HepG2 (cell line): ENCODE measurements around the gene RNF14. TPM values are rescaled to one million over a fixed set of nuclear protein-coding genes. Genes with fewer than 3 reads are reported as not detected.

Experiments used
- FUBP1 ChIP-seq: sonication (generic); formaldehyde crosslinking; IDR thresholded peaks from 2 replicates; pipeline ENCODE4 v1.5.1; 2020; ENCODE audit warnings: missing genetic modification reagents, mild to moderate bottlenecking, borderline replicate concordance
- HNF1A ChIP-seq, 2 experiments: sonication (generic) in 1 of 2; formaldehyde crosslinking in 1 of 2; IDR thresholded peaks; 2 replicates each; pipeline versions ENCODE4 v1.4.0 to v1.6.1; 2016 to 2020; ENCODE audit warnings: borderline replicate concordance in 1 of 2, low read depth in 1 of 2, mild to moderate bottlenecking in 1 of 2, missing genetic modification reagents in 1 of 2
- HNRNPLL ChIP-seq: fragments of 200-400 bp; formaldehyde crosslinking; IDR thresholded peaks from 2 replicates; pipeline ENCODE4 v1.6.1; 2017; ENCODE audit warnings: mild to moderate bottlenecking, low read depth, low read length; ENCODE audit not compliant: poor library complexity, severe bottlenecking
- IRF9 ChIP-seq: sonication (generic); formaldehyde crosslinking; IDR thresholded peaks from 2 replicates; pipeline ENCODE4 v1.8.0; 2022; ENCODE audit warnings: missing genetic modification reagents, mild to moderate bottlenecking, borderline replicate concordance
- KAT7 ChIP-seq: IDR thresholded peaks from 2 replicates; pipeline ENCODE4 v1.6.1; 2018; ENCODE audit warnings: borderline replicate concordance, missing compliant biosample characterization
- MBNL3 ChIP-seq: fragments of 250-450 bp; sonication (Bioruptor Pico); conservative IDR thresholded peaks from 2 replicates; pipeline ENCODE4 v1.8.0; 2022; ENCODE audit warnings: mild to moderate bottlenecking, inconsistent platforms
- PBX3 ChIP-seq: sonication (generic); formaldehyde crosslinking; IDR thresholded peaks from 2 replicates; pipeline ENCODE4 v1.8.1; 2023; ENCODE audit warnings: missing genetic modification reagents, inconsistent platforms, borderline replicate concordance
- SRY ChIP-seq: sonication (generic); formaldehyde crosslinking; IDR thresholded peaks from 2 replicates; pipeline ENCODE4 v1.8.0; 2022; ENCODE audit warnings: mild to moderate bottlenecking, missing genetic modification reagents
- STAT5B ChIP-seq: sonication (generic); formaldehyde crosslinking; IDR thresholded peaks from 2 replicates; pipeline ENCODE4 v1.4.0; 2020; ENCODE audit warnings: missing genetic modification reagents
- ZNF33A ChIP-seq: sonication (generic); formaldehyde crosslinking; IDR thresholded peaks from 2 replicates; pipeline ENCODE4 v1.5.1; 2020; ENCODE audit warnings: missing genetic modification reagents, mild to moderate bottlenecking, moderate library complexity, borderline replicate concordance
- ZNF557 ChIP-seq: sonication (generic); formaldehyde crosslinking; IDR thresholded peaks from 2 replicates; pipeline ENCODE4 v1.4.0; 2020; ENCODE audit warnings: missing genetic modification reagents
- polyA plus RNA-seq, 8 experiments: library from polyadenylated mRNA; depleted of rRNA in 3 of 8; stranded (reverse) in 7 of 8; unstranded in 1 of 8; fragments of >200 nt; fragmentation: Illumina TruSeq in 4 of 8; extraction: Trizol in 4 of 8; gene quantifications; 2 replicates each; pipeline versions ENCODE4 v1.2.1 to v1.2.3, GENCODE V29; 2011 to 2016; ENCODE audit warnings: low read depth in 4 of 8, missing spikeins in 1 of 8, mixed read lengths in 1 of 8; ENCODE audit not compliant: insufficient read depth in 1 of 8
- total RNA-seq, 5 experiments: library from RNA; depleted of rRNA; stranded (reverse); fragments of >200 nt; fragmentation: Illumina TruSeq; extraction: Trizol; gene quantifications; 2 replicates each; pipeline ENCODE4 v1.2.3, GENCODE V29; 2016; ENCODE audit warnings: low read depth in 1 of 5
- TF ChIP-seq, protein P1 (sequence below): IDR thresholded peaks from 2 replicates; pipeline ENCODE4 v1.6.1; 2018; ENCODE audit warnings: missing genetic modification reagents, mild to moderate bottlenecking, missing compliant biosample characterization
- TF ChIP-seq, protein P2 (sequence below): sonication (generic); formaldehyde crosslinking; IDR thresholded peaks from 2 replicates; pipeline ENCODE4 v1.4.0; 2020; ENCODE audit warnings: missing genetic modification reagents, borderline replicate concordance
- TF ChIP-seq, protein P3 (sequence below): IDR thresholded peaks from 2 replicates; pipeline ENCODE4 v1.6.1; 2016; ENCODE audit warnings: mild to moderate bottlenecking, missing biosample characterization, missing genetic modification reagents

RNF14 gene
- total and polyA plus RNA-seq, 2 of the 13 experiments (the other 11 are each of a cell fraction or from before 2014, with no cell fraction given): 11.3 to 28.1 TPM

- TF ChIP-seq HNRNPLL (peak; percentile 79), PBX3 (CRISPR knock-in tag) (no peak), ZNF33A (no peak), IRF9 (CRISPR knock-in tag) (peak; percentile 70; the same call in 1 of the 2 replicates), MBNL3 (CRISPR knock-in tag) (no peak), SRY (CRISPR knock-in tag) (no peak), ZNF557 (CRISPR knock-in tag) (no peak), FUBP1 (no peak), STAT5B (no peak), HNF1A (IDR thresholded peaks at IDR 0.05; ENCODE audit: low read depth) (no peak), HNF1A (CRISPR knock-in tag; IDR thresholded peaks at IDR 0.05; ENCODE audit: borderline replicate concordance) (no peak; the same call in 1 of the 2 replicates), KAT7 (0 out of 2 replicates have a peak, but pooled peaks have one; percentile 61)
- TF ChIP-seq, protein P1, sequence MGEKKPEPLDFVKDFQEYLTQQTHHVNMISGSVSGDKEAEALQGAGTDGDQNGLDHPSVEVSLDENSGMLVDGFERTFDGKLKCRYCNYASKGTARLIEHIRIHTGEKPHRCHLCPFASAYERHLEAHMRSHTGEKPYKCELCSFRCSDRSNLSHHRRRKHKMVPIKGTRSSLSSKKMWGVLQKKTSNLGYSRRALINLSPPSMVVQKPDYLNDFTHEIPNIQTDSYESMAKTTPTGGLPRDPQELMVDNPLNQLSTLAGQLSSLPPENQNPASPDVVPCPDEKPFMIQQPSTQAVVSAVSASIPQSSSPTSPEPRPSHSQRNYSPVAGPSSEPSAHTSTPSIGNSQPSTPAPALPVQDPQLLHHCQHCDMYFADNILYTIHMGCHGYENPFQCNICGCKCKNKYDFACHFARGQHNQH (CRISPR knock-in tag): 0 out of 2 replicates have a peak, but pooled peaks have one; percentile 39
- TF ChIP-seq, protein P2, sequence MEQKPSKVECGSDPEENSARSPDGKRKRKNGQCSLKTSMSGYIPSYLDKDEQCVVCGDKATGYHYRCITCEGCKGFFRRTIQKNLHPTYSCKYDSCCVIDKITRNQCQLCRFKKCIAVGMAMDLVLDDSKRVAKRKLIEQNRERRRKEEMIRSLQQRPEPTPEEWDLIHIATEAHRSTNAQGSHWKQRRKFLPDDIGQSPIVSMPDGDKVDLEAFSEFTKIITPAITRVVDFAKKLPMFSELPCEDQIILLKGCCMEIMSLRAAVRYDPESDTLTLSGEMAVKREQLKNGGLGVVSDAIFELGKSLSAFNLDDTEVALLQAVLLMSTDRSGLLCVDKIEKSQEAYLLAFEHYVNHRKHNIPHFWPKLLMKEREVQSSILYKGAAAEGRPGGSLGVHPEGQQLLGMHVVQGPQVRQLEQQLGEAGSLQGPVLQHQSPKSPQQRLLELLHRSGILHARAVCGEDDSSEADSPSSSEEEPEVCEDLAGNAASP (CRISPR knock-in tag): peak; percentile 48; the same call in 1 of the 2 replicates
- TF ChIP-seq, protein P3, sequence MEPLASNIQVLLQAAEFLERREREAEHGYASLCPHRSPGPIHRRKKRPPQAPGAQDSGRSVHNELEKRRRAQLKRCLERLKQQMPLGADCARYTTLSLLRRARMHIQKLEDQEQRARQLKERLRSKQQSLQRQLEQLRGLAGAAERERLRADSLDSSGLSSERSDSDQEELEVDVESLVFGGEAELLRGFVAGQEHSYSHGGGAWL: peak; percentile 40; the same call in 1 of the 2 replicates
Observed at GRCh38 chr5:141923448-141924313, 45.2 kb upstream of the RNF14 start, which contains the start of gene DELE1 (continued).
